T47D (cell line): ENCODE measurements around the gene PPP5C.
A peak's percentile ranks its signal among the peaks of the same experiment; 100 is the strongest.
"Not testable (repeated sequence)": the region's sequence is repeated elsewhere in the genome, so short reads cannot be mapped to it uniquely, and the experiment has no call there.

Experiments
- DNase-seq, 2 experiments: peaks; one replicate each; pipeline versions ENCODE4 v3.0.0 to v3.0.0-alpha.2; 2011 to 2012; ENCODE audit warnings: low read depth in 1 of 2, low spot score in 1 of 2
- JUND ChIP-seq: IDR thresholded peaks from 2 replicates; pipeline ENCODE4 v1.6.1; 2012; ENCODE audit warnings: low read depth
- in situ Hi-C: cut with HindIII; loops from 2 replicates; pipeline ENCODE4 v1.10.0; 2016; ENCODE audit warnings: low sequenced_read_pairs, low pct_unique_long_range_greater_than_20kb

The PPP5C gene

DNA sequence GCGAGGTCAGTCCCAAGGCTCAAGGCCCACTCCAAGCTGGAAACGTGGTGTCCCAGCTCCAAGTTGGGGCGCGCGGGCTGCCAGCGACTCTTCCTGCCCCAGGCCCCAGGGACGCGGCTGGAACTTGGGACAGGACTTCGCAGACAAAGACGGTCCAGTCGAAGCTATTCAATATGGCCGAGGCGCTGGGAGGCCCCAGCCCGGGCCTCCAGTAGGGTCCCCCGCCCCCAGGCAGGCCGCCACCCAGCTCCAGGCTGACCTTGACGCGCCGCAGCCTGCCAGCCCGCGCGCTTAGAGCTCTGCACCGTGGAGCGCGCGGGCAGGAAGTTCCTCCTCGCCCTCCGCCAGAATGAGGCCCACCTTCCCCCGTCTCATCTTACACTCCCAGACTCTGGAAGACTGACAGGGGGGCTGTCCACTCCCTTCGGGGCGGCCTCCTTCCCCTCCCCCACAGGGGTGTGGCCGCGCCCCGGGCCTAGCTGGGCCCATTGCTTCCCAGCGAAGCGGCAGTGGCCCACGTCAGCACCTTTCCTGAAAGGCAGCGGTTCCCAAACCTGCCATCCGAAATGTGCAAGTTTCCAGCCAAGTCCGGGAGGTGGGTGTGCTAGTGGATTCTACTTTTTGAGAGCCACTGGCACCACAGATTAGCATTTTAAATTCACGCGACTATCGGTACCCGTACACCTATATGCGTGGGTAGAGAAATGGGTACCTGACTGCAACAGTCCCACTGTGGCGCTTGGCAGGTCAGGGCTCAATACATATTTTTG is 66.6 kb downstream of the PPP5C start, which contains the start of gene CCDC8:
TSS of gene CCDC8 (minus strand) at position 303 of the 770 bp plus-strand sequence. CDS start 754 bp downstream, outside the sequence.
- TF ChIP-seq JUND = no peak
- in situ Hi-C loops = no loop called here
- DNase-seq = no peak

DNA sequence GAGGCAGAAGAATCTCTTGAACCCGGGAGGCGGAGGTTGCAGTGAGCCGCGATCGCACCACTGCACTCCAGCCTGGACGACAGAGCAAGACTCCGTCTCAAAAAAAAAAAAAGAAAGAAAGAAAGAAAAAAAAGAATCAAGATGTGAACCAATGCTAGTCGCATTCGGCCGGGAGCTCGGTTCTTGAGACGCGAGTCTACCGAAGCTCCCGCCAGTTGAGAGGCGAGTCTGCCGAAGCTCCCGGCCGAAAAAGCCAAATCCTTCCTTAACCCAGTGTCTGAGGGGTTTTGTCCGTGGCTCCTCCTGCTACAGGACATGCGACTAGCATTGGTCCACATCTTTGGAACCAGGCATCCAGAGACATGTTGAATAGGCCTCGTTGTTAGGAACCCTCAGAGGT is 68.0 kb downstream of the PPP5C start:
- in situ Hi-C loops, DNase-seq: not testable (repeated sequence)

DNA sequence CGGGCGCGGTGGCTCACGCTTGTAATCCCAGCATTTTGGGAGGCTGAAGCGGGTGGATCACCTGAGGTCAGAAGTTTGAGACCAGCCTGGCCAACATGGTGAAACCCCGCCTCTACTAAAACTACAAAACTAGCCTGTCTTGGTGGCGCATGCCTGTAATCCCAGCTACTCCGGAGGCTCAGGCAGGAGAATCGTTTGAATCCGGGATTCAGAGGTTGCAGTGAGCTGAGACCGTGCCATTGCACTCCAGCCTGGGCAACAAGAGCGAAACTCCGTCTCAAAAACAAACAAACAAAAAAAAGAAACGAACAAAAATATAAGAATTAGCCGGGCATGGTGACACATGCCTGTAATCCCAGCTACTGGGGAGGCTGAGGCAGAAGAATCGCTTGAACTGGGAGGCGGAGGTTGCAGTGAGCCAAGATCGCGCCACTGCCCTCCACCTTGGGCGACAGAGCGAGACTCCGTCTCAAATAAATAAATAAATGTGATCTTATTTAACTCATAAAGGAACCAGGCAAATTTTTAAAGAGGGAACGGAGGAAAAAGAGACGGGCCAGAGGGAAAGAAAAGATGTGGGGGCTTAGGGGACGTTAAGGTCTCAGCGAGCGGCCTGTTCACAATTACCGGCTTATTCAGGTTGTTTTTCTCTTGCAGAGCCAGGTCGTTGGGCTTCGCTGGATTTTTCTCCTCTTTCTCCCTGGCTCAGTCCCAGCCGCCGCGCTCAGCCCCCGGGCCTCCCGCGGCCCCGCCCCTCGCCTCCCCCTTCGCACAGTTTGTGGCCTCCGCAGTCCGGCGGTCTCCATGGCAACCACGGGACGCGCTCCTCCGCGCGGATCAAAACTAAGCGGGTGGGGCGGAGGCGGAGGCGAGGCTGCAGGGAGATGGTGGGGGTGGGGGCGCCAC is 69.2 kb downstream of the PPP5C start:
- in situ Hi-C loops = not testable (repeated sequence)
- DNase-seq = peak; percentile 54 to 76

DNA sequence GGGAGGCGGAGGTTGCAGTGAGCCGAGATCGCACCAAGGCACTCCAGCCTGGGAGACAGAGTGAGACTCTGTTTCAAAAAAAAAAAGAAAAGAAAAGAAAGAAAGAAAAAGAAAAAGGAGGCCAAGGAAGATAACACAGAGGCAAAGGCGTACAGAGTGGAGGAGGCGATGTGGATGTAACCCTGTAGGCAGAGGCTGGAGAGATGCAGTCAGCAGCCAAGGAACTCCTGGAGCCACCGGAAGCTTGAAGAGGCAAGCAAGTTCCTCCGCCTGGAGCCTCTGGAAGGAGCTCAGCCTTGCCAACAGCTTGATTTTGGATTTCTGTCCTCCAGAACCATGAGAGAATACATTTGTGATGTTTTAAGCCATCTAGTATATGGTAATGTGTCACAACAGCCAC is 73.2 kb downstream of the PPP5C start:
- DNase-seq = no peak
- no peak for TF ChIP-seq JUND
- in situ Hi-C loops = no loop called here

DNA sequence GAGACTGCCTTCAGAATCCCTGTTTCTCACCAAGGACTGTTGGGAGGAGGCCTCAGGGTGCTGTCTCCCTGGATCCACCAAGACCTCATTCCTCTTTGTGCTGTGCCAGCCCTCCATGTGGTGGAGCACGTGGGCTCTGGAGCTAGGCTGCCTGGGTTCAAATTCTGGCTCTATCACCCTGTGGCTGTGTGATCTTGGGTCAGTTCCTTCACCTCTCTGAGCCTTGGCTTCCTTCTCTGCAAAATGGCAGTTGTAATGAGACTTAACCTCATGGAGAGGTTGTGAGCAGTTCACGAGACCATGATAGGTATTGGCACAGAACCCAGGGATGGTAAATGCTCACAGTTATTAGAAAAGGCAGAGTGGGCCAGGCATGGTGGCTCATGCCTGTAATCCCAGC is 75.5 kb downstream of the PPP5C start:
- DNase-seq = no peak
- in situ Hi-C loops = no loop called here
- TF ChIP-seq JUND = no peak

DNA sequence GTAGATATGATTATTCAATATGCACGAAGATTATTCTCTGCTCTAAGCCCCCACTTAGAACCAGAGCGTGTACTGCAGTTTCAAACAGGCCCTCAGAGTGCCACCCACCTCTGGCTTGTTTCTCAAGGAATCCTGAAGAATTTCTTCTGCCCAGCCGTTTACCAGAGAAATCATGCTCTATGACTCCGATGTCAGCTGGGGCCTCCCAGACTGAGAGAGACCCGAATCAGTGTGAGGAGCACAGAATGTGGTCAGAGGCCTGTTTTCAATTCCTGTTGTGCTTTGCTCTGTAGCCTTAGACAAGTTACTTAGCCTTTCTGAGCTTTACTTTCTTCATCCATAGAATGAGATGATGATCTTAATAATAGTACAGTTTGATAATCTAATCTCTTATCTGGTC is 76.3 kb downstream of the PPP5C start:
- in situ Hi-C loops = no loop called here
- DNase-seq = no peak
- no peak for TF ChIP-seq JUND

DNA sequence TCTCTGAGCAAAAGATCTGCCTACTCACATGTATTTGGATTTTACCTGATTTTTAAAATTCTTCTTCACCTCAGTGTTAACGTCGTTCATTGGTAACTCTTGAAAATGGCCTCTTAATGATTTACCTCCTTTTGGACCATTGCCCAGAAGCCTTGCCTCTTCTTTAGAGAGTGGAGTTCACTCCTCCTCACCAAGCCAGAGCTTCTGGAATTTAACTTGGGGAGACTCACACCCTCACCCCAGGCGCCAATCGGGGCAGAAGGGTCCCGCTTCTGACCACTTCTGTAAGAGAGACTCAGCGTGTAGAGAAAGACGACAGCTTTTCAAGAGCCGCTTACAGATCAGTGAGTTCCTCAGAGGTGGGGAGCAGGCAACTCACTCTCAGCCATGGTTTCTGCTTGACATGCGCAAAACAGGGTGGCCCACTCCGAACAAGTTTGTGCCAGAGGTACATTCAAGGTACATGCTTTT is 79.2 kb downstream of the PPP5C start:
- in situ Hi-C loops = no loop called here
- no peak for TF ChIP-seq JUND
- no peak for DNase-seq

DNA sequence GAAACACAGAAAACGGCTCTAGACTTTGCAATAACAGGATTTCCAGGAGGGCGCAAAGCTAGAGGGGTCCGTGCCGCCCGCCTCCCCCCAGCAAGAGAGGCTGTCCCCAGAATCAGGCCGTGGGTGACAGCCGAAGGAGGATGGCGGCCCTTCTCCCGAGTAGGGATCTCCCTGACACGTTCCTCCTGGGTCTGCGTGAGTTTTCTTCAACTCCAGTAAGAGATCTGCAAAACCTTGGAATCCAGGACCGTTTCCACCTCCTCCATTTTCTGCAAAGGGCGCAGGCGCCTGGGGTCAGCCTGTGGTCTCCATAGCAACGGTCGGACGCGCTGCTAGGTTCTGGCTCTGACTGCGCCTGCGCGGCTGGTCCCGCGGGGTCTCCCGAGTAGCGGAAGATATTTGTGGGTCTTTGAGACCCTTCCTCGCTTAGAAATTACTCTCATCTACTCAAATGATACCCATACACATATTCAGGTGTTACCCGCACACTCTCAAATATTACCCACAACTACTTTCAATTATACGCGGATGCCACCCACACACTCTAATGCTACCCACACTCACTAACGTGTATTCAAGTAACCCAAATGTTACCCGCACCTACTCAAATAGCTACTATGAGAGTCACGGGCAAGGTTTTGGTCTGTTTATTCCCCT is 79.7 kb downstream of the PPP5C start:
- in situ Hi-C loops = no loop called here
- peak; percentile 52 to 67 for DNase-seq
- TF ChIP-seq JUND = no peak

DNA sequence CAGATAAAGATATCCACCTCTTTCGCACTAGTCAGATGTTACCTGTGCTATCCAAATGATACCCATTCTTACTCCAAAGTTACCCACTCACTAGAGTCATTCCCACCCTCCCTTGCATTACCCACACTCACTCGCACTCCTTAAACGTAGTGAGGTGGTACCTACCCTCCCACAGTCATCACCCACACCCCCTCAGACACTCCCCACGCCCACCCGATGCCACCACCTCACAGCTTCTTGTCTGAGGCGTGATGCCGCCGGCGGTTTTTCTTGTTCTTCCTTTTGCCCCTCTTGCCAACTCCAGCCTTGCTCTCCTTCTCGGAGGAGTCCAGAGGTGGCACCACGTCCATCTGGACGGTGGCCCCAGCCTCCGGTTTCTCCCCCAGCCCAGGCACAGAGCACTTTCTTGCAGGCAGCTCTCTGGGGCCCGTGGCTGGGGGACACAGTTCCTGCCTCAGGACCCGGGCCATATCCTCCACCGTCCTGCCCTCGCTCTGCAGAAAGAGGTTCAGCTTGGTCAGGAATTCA is 80.7 kb downstream of the PPP5C start:
- no peak for TF ChIP-seq JUND
- in situ Hi-C loops = no loop called here
- DNase-seq = no peak

DNA sequence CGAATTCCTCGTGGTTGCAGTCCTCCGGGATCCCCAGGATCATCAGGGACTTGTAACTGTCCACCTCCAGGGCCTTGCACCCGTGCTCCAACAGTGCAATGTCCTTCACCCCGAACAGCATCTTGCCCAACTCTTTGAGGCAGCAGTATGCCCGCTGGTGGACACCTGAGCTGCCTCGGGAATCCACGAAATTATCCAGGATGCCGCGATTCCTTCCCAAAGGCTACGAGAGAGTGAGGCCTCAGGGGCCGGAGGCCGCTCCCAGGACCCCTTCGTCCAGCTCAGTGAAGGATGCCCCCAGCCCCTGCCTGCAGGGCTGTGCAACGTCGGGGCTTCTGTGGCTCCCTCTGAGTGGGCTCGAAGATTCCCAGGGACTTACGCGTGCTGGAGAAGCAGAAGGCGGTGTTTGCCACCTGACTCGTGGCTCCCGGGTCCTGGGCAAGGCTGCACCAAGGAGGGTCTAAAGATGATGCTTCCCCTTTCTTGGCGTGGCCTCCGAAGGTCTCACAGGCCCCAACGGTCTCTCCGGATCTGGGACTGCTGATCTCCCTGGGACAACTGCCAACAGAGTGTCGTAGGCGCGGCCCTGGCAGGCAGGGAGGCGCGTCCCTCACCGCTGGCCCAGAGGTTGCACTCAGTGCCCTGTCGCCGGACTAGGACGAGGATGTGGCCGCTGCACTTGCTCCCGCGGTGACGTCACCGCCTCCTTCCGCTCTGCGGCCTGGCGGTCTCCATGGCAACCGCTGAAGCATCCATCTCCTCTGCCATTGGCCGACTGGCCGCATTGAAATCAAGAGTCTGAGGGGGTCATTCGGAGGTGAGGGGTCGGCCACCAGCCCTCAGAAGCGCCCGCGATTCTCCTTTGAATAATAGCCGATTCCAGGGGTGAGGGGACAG is 81.6 kb downstream of the PPP5C start, which contains the start of gene PNMA8C:
TSS of gene PNMA8C (minus strand) at position 698 of the 897 bp plus-strand sequence. CDS start at position 121, 577 bp downstream.
- DNase-seq = no peak
- in situ Hi-C loops = no loop called here

DNA sequence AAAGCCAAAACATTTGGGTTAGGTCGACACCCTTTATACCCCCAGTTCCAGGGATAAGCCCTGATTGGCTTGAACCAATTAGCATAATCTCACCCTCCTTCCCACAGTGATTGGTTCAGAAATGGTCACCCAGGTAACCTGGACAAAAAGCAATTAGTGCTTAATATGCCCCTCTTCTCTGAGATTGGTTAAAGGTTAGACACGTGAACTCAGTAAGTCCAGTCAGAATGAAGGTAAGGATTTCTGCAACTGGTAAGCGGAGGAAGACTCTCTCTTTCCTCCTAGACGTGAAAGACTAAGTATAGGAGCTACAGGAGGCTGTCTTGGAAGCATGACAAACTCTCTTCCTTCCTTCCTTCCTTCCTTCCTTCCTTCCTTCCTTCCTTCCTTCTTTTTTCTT is 83.1 kb downstream of the PPP5C start:
- no peak for TF ChIP-seq JUND
- DNase-seq = no peak
- in situ Hi-C loops = no loop called here

More for the DNA sequence above, 81.6 kb downstream of the PPP5C start, which contains the start of gene PNMA8C:
- TF ChIP-seq JUND = no peak
